WTC11 (cell line): Measurements from ENCODE around the gene PHLPP1. TPM values are rescaled to one million over a fixed set of nuclear protein-coding genes. Genes with fewer than 3 reads are reported as not detected.

Source experiments
- ATAC-seq: fragments of 200-7000 bp; cut with Tn5 transposase; 2 replicates; pipeline ENCODE4 v1.10.0; 2021; ENCODE audit warnings: mild to moderate bottlenecking, moderate library complexity
- CTCF ChIA-PET: fragments of 300-600 bp; sonication (Branson Sonifier 250); formaldehyde crosslinking; loops from one replicate; lab custom pipeline; 2021; ENCODE audit warnings: antibody characterized with exemption; lab: Charles Lee
- POLR2A ChIA-PET: fragments of 350-600 bp; sonication (Branson Sonifier 250); formaldehyde crosslinking; loops from one replicate; lab custom pipeline; 2021; ENCODE audit warnings: antibody characterized with exemption; lab: Charles Lee
- DNase-seq: peaks from one replicate; pipeline ENCODE4 v3.0.0; 2021; ENCODE audit warnings: low spot score
- H3K27ac Mint-ChIP-seq: 2 replicates; pipeline ENCODE4 v1.8.0; 2021; ENCODE audit warnings: mixed read lengths
- H3K27me3 Mint-ChIP-seq: 2 replicates; pipeline ENCODE4 v1.8.0; 2021; ENCODE audit warnings: low read depth, mild to moderate bottlenecking, moderate library complexity, mixed read lengths
- H3K36me3 Mint-ChIP-seq: 2 replicates; pipeline ENCODE4 v1.8.0; 2021; ENCODE audit warnings: mixed read lengths
- H3K4me1 Mint-ChIP-seq: 2 replicates; pipeline ENCODE4 v1.8.0; 2022; ENCODE audit warnings: mixed read lengths
- H3K4me3 Mint-ChIP-seq: 2 replicates; pipeline ENCODE4 v1.8.0; 2021; ENCODE audit warnings: mild to moderate bottlenecking, moderate library complexity, mixed read lengths
- H3K9me3 Mint-ChIP-seq: 2 replicates; pipeline ENCODE4 v1.8.0; 2021; ENCODE audit warnings: mixed read lengths
- FOXJ3 ChIP-seq: sonication (generic); formaldehyde crosslinking; IDR thresholded peaks from 2 replicates; pipeline ENCODE4 v1.9.0; 2021; ENCODE audit warnings: missing genetic modification reagents, mild to moderate bottlenecking, borderline replicate concordance
- GTF2I ChIP-seq: fragments of 250-450 bp; sonication (Bioruptor Pico); conservative IDR thresholded peaks from 2 replicates; pipeline ENCODE4 v1.4.0; 2021; ENCODE audit warnings: mild to moderate bottlenecking
- HMGA2 ChIP-seq: fragments of 250-450 bp; sonication (Bioruptor Pico); IDR thresholded peaks from 2 replicates; pipeline ENCODE4 v1.4.0; 2021; ENCODE audit warnings: mild to moderate bottlenecking, moderate library complexity
- MYBL2 ChIP-seq: sonication (generic); formaldehyde crosslinking; IDR thresholded peaks from 2 replicates; pipeline ENCODE4 v1.8.1; 2023; ENCODE audit warnings: mild to moderate bottlenecking, moderate library complexity, missing genetic modification reagents
- SMAD3 ChIP-seq: sonication (generic); formaldehyde crosslinking; IDR thresholded peaks from 2 replicates; pipeline ENCODE4 v1.8.0; 2022; ENCODE audit warnings: missing genetic modification reagents, mild to moderate bottlenecking, borderline replicate concordance
- ZBTB21 ChIP-seq: sonication (generic); formaldehyde crosslinking; IDR thresholded peaks from 2 replicates; pipeline ENCODE4 v1.8.1; 2023; ENCODE audit warnings: mild to moderate bottlenecking, missing genetic modification reagents, borderline replicate concordance
- ZNF138 ChIP-seq: sonication (generic); formaldehyde crosslinking; conservative IDR thresholded peaks from 2 replicates; pipeline ENCODE4 v1.8.1; 2022; ENCODE audit warnings: mild to moderate bottlenecking, moderate library complexity, missing genetic modification reagents
- ZNF317 ChIP-seq: sonication (generic); formaldehyde crosslinking; IDR thresholded peaks from 2 replicates; pipeline ENCODE4 v1.8.1; 2023; ENCODE audit warnings: low read depth, mild to moderate bottlenecking, moderate library complexity, missing genetic modification reagents, borderline replicate concordance
- total RNA-seq: library from RNA; stranded (reverse); gene quantifications from 3 replicates; pipeline ENCODE4 v1.2.3, GENCODE V29; 2021
- TF ChIP-seq, protein P1 (sequence below): sonication (generic); formaldehyde crosslinking; IDR thresholded peaks from 2 replicates; pipeline ENCODE4 v1.8.0; 2023; ENCODE audit warnings: missing genetic modification reagents, mild to moderate bottlenecking, borderline replicate concordance
- TF ChIP-seq, protein P2 (sequence below): sonication (generic); formaldehyde crosslinking; IDR thresholded peaks from 2 replicates; pipeline ENCODE4 v1.8.1; 2023; ENCODE audit warnings: mild to moderate bottlenecking, missing genetic modification reagents, moderate library complexity
- TF ChIP-seq, protein P3 (sequence below): fragments of 250-450 bp; sonication (Bioruptor Pico); IDR thresholded peaks from 2 replicates; pipeline ENCODE4 v2.1.2; 2022; ENCODE audit warnings: mild to moderate bottlenecking, moderate library complexity
- TF ChIP-seq, protein P4 (sequence below): sonication (generic); formaldehyde crosslinking; conservative IDR thresholded peaks from 2 replicates; pipeline ENCODE4 v1.8.1; 2023; ENCODE audit warnings: mild to moderate bottlenecking, low read depth, missing genetic modification reagents, moderate library complexity
- TF ChIP-seq, protein P5 (sequence below): sonication (generic); formaldehyde crosslinking; IDR thresholded peaks from 2 replicates; pipeline ENCODE4 v1.8.0; 2022; ENCODE audit warnings: mild to moderate bottlenecking, missing genetic modification reagents

The PHLPP1 gene
- total RNA-seq, 1 experiment from 2014 or later: 52.0 TPM

DNA sequence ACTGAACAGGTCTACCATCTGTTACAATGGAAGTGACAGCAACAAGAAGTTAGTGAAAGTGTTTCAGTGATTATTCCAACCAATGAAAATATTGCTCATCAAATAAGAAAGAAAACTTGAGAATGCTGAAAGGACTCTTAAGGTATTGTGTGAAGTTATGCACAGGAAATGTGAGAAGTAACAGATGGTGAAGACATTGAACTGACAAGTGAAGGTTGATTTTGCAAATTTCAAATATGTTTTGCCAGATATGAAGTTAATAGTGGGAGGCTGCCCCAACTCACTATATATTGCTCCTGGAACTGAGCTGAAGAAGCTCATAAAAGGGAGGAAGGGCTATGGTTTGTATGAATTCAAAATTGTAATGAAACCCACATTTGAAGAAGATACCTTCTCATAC lies 97.5 kb downstream of the PHLPP1 start:
- H3K4me3 Mint-ChIP-seq: no peak overlapping the region
- POLR2A ChIA-PET: interaction anchor here (0.5 to 0.7 kb wide), 2 partner anchors 135 to 576 kb away, joined by 3 to 5 read pairs; no protein-coding TSS in a partner anchor
- CTCF ChIA-PET: no interaction called here
- TF ChIP-seq, protein P1, sequence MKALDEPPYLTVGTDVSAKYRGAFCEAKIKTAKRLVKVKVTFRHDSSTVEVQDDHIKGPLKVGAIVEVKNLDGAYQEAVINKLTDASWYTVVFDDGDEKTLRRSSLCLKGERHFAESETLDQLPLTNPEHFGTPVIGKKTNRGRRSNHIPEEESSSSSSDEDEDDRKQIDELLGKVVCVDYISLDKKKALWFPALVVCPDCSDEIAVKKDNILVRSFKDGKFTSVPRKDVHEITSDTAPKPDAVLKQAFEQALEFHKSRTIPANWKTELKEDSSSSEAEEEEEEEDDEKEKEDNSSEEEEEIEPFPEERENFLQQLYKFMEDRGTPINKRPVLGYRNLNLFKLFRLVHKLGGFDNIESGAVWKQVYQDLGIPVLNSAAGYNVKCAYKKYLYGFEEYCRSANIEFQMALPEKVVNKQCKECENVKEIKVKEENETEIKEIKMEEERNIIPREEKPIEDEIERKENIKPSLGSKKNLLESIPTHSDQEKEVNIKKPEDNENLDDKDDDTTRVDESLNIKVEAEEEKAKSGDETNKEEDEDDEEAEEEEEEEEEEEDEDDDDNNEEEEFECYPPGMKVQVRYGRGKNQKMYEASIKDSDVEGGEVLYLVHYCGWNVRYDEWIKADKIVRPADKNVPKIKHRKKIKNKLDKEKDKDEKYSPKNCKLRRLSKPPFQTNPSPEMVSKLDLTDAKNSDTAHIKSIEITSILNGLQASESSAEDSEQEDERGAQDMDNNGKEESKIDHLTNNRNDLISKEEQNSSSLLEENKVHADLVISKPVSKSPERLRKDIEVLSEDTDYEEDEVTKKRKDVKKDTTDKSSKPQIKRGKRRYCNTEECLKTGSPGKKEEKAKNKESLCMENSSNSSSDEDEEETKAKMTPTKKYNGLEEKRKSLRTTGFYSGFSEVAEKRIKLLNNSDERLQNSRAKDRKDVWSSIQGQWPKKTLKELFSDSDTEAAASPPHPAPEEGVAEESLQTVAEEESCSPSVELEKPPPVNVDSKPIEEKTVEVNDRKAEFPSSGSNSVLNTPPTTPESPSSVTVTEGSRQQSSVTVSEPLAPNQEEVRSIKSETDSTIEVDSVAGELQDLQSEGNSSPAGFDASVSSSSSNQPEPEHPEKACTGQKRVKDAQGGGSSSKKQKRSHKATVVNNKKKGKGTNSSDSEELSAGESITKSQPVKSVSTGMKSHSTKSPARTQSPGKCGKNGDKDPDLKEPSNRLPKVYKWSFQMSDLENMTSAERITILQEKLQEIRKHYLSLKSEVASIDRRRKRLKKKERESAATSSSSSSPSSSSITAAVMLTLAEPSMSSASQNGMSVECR: no peak
- TF ChIP-seq ZNF138 (CRISPR knock-in tag): no peak
- TF ChIP-seq SMAD3 (CRISPR knock-in tag): no peak
- TF ChIP-seq GTF2I (CRISPR knock-in tag): no peak
- TF ChIP-seq, protein P2, sequence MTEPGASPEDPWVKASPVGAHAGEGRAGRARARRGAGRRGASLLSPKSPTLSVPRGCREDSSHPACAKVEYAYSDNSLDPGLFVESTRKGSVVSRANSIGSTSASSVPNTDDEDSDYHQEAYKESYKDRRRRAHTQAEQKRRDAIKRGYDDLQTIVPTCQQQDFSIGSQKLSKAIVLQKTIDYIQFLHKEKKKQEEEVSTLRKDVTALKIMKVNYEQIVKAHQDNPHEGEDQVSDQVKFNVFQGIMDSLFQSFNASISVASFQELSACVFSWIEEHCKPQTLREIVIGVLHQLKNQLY: no peak
- TF ChIP-seq ZBTB21 (CRISPR knock-in tag): no peak
- DNase-seq (no peak), ATAC-seq (no peak)
- peak overlapping the region; percentile 43; the same call in 1 of the 2 replicates for H3K27ac Mint-ChIP-seq
- H3K4me1 Mint-ChIP-seq: peaks cover 69% of the 10 kb centered on the region
- no peaks in the 10 kb centered on the region for H3K27me3 Mint-ChIP-seq
- H3K9me3 Mint-ChIP-seq: peaks cover 4% of the 10 kb centered on the region; the same call in 1 of the 2 replicates
- no peaks in the 10 kb centered on the region for H3K36me3 Mint-ChIP-seq

DNA sequence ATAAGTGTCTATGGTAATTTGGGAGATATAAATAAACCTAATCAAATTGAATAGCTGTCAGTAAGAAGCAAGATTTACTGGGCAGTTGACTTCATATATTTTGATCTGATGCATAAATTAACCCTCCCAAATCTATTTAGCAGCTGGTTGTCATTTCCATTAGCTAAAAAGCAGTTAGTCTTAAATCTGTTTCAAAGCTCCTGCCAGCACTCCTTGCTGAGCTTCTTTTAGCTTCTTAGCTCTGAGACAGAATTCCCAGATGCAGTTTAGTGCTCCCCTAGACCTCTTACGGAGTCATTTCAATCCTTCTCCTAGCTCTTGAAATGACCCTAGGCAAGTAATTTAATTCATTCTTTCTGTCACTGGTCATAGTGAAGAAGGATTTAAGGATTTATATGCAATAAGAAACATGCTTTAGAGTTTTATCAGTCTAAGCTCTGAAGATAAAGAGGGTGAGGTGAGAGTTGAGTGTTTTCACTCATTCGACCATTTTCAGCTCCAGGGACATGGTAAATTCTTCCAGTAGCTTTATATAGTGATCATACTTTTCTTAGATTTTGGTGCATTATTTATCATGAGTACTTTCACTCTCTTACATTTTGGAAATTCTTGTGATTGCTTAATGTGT lies 98.9 kb downstream of the PHLPP1 start:
- ATAC-seq (no peak), DNase-seq (no peak)
- H3K4me3 Mint-ChIP-seq: no peak overlapping the region
- CTCF ChIA-PET: interaction anchor here (0.7 to 1.1 kb wide), 3 partner anchors 14 to 168 kb away, joined by 3 to 4 read pairs (median 3); partner anchors contain the start of gene PHLPP1
- peak overlapping the region; percentile 96 for H3K27ac Mint-ChIP-seq
- peaks cover 4% of the 10 kb centered on the region; the same call in 1 of the 2 replicates for H3K9me3 Mint-ChIP-seq
- POLR2A ChIA-PET: interaction anchor here (0.7 kb wide), 1 partner anchor 83 kb away, joined by 6 read pairs; no protein-coding TSS in a partner anchor
- H3K27me3 Mint-ChIP-seq: no peaks in the 10 kb centered on the region
- H3K4me1 Mint-ChIP-seq: peaks cover 65% of the 10 kb centered on the region
- TF ChIP-seq, protein P3, sequence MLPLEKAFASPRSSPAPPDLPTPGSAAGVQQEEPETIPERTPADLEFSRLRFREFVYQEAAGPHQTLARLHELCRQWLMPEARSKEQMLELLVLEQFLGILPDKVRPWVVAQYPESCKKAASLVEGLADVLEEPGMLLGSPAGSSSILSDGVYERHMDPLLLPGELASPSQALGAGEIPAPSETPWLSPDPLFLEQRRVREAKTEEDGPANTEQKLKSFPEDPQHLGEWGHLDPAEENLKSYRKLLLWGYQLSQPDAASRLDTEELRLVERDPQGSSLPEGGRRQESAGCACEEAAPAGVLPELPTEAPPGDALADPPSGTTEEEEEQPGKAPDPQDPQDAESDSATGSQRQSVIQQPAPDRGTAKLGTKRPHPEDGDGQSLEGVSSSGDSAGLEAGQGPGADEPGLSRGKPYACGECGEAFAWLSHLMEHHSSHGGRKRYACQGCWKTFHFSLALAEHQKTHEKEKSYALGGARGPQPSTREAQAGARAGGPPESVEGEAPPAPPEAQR (CRISPR knock-in tag): no peak
- TF ChIP-seq MYBL2 (no peak), HMGA2 (CRISPR knock-in tag) (no peak), FOXJ3 (no peak), ZNF317 (CRISPR knock-in tag) (no peak)
- TF ChIP-seq, protein P4, sequence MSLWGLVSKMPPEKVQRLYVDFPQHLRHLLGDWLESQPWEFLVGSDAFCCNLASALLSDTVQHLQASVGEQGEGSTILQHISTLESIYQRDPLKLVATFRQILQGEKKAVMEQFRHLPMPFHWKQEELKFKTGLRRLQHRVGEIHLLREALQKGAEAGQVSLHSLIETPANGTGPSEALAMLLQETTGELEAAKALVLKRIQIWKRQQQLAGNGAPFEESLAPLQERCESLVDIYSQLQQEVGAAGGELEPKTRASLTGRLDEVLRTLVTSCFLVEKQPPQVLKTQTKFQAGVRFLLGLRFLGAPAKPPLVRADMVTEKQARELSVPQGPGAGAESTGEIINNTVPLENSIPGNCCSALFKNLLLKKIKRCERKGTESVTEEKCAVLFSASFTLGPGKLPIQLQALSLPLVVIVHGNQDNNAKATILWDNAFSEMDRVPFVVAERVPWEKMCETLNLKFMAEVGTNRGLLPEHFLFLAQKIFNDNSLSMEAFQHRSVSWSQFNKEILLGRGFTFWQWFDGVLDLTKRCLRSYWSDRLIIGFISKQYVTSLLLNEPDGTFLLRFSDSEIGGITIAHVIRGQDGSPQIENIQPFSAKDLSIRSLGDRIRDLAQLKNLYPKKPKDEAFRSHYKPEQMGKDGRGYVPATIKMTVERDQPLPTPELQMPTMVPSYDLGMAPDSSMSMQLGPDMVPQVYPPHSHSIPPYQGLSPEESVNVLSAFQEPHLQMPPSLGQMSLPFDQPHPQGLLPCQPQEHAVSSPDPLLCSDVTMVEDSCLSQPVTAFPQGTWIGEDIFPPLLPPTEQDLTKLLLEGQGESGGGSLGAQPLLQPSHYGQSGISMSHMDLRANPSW (CRISPR knock-in tag): no peak
- TF ChIP-seq, protein P5, sequence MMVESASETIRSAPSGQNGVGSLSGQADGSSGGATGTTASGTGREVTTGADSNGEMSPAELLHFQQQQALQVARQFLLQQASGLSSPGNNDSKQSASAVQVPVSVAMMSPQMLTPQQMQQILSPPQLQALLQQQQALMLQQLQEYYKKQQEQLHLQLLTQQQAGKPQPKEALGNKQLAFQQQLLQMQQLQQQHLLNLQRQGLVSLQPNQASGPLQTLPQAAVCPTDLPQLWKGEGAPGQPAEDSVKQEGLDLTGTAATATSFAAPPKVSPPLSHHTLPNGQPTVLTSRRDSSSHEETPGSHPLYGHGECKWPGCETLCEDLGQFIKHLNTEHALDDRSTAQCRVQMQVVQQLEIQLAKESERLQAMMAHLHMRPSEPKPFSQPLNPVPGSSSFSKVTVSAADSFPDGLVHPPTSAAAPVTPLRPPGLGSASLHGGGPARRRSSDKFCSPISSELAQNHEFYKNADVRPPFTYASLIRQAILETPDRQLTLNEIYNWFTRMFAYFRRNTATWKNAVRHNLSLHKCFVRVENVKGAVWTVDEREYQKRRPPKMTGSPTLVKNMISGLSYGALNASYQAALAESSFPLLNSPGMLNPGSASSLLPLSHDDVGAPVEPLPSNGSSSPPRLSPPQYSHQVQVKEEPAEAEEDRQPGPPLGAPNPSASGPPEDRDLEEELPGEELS (CRISPR knock-in tag): no peak
- no peaks in the 10 kb centered on the region for H3K36me3 Mint-ChIP-seq
